Measurements from ENCODE around the gene SUPT6H. TPM values are rescaled to one million over a fixed set of nuclear protein-coding genes. Genes with fewer than 3 reads are reported as not detected.

Gene SUPT6H
- total and polyA plus RNA-seq, 9 of the 15 experiments (the other 6 are each of a cell fraction or from before 2014, with no cell fraction given): 1.7 to 77.7 (median 49.2) TPM

DNA sequence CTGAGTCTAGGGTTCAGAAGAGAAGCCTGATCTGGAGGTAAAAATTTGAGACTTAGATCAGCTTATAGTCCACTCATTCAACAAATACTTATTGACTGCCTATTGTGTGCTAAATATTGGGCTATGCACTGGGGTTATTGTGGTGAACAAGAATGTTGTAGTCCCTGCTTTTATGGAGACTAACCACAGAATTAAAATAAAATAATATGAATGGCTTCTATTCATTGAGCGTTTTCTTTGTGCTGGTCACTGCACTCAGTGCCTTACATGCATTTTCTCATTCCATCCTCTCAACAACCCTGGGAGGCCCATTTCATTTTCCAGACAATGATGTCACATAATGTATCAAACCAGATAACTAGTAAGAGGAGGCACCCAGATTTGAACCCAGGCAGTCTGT is 71.3 kb downstream of the SUPT6H start:
- no peak for DNase-seq (ENCODE audit: extremely low read depth in 1 of 4, low spot score in 3 of 4)
- H3K9ac ChIP-seq (ENCODE audit: insufficient read depth in 1 of 2, low read depth in 2 of 2, low read length in 2 of 2): peak overlapping the region in 1 of 2 experiments; percentile 21; a peak in 1 of 4 replicates
- no TSS peak for BruUV-seq (replicated peaks)
- H2AFZ ChIP-seq (ENCODE audit: low read depth, low read length): no peak overlapping the region
- H3K9me3 ChIP-seq (replicated peaks; ENCODE audit: control insufficient read depth, insufficient read depth, low read depth, low read length): no peaks in the 10 kb centered on the region
- no peak overlapping the region for H3K4me3 ChIP-seq
- ChIA-PET CTCF (ENCODE audit: low intra/inter-chr PET ratio) (interaction anchor here (1.0 kb wide), 1 partner anchor 17 kb away, joined by 4 read pairs; no protein-coding TSS in a partner anchor), POLR2A (interaction anchor here (0.6 to 3.0 kb wide), 3 partner anchors 11 to 17 kb away, joined by 3 to 8 read pairs (median 4); no protein-coding TSS in a partner anchor)
- no peak for FAIRE-seq
- H3K4me1 ChIP-seq (replicated peaks in 1 of 2; ENCODE audit: control insufficient read depth in 2 of 2, insufficient read depth in 2 of 2, low read length in 2 of 2): peaks cover 30 to 55% of the 10 kb centered on the region in 2 experiments
- TF ChIP-seq, protein P1, sequence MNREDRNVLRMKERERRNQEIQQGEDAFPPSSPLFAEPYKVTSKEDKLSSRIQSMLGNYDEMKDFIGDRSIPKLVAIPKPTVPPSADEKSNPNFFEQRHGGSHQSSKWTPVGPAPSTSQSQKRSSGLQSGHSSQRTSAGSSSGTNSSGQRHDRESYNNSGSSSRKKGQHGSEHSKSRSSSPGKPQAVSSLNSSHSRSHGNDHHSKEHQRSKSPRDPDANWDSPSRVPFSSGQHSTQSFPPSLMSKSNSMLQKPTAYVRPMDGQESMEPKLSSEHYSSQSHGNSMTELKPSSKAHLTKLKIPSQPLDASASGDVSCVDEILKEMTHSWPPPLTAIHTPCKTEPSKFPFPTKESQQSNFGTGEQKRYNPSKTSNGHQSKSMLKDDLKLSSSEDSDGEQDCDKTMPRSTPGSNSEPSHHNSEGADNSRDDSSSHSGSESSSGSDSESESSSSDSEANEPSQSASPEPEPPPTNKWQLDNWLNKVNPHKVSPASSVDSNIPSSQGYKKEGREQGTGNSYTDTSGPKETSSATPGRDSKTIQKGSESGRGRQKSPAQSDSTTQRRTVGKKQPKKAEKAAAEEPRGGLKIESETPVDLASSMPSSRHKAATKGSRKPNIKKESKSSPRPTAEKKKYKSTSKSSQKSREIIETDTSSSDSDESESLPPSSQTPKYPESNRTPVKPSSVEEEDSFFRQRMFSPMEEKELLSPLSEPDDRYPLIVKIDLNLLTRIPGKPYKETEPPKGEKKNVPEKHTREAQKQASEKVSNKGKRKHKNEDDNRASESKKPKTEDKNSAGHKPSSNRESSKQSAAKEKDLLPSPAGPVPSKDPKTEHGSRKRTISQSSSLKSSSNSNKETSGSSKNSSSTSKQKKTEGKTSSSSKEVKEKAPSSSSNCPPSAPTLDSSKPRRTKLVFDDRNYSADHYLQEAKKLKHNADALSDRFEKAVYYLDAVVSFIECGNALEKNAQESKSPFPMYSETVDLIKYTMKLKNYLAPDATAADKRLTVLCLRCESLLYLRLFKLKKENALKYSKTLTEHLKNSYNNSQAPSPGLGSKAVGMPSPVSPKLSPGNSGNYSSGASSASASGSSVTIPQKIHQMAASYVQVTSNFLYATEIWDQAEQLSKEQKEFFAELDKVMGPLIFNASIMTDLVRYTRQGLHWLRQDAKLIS (CRISPR knock-in tag; IDR thresholded peaks at IDR 0.05): no peak
- 77% methylated on average over 1 of the region's 1 CpG for WGBS (ENCODE audit: insufficient coverage, low coverage, missing lambda C conversion rate)
- H3K9me1 ChIP-seq (ENCODE audit: control insufficient read depth, insufficient read depth, low read length): no peaks in the 10 kb centered on the region
- intact Hi-C loops (cut with micrococcal nuclease): no loop called here
- in situ Hi-C loops (cut with MboI): no loop called here
- H3K27me3 ChIP-seq (ENCODE audit: control insufficient read depth in 2 of 2, insufficient read depth in 2 of 2, low read length in 2 of 2): no peaks in the 10 kb centered on the region
- H4K20me1 ChIP-seq (replicated peaks; ENCODE audit: control insufficient read depth, insufficient read depth, low read length): no peaks in the 10 kb centered on the region
- ATAC-seq: no peak
- H3K36me3 ChIP-seq (ENCODE audit: control insufficient read depth, insufficient read depth, low read length): peaks cover 9% of the 10 kb centered on the region; the same call in 2 of the 3 replicates
- H3K27ac ChIP-seq (ENCODE audit: extremely low read depth, low read depth, low read length): 0 out of 3 replicates have a peak overlapping the region, but pooled peaks have one; percentile 12
- H3K79me2 ChIP-seq (ENCODE audit: control insufficient read depth, insufficient read depth, low read length): peaks cover 3% of the 10 kb centered on the region; the same call in 2 of the 3 replicates
- no peak overlapping the region for H3K4me2 ChIP-seq (ENCODE audit: insufficient read depth, low read length)

All from K562 (cell line).